GM21526 (cell line): ENCODE results near the gene FAM237B.
"Not testable (repeated sequence)": the region's sequence is repeated elsewhere in the genome, so short reads cannot be mapped to it uniquely, and the experiment has no call there.

ENCODE experiments used
- ATAC-seq: cut with Tn5 transposase; IDR thresholded peaks from one replicate; pipeline ENCODE4 v1.9.1; 2021; ENCODE audit warnings: moderate library complexity; ENCODE audit not compliant: unreplicated experiment, low FRiP score

FAM237B gene

DNA sequence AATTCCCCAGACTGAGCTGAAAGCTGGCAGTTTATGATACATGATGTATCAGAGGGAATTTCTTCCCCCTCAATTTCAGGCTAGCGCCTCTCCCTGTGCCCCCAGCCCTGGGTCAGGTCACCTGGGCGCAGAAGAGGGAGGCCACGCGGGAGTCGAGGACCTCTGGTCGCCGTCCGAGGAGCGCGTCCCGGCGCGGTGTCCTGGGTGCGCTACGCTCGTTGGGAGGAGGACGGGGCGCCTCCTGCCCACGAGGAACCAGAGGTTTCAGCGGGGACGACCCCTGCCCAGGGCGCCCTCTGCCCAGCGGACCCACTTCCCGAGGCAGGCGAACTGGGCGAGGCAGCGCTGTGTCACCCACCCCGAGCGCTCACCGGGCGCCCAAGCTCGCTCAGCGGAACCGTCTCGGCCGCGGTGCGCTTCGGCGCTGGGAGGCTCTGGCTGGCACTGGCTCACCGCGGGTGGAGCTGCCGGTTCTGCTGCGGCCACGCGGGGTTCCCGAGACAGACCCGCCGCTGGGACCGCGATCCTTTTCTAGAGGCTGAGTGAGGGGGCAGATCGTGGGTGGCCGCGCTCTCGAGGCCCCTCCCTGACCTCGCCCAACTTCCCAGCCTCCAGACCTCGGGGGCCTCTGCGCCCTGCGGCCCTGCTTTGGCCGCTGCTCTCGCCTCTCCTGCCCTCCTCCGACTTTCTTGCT is at the start of gene FAM237B:
TSS of gene FAM237B (minus strand) at position 504 of the 694 bp plus-strand sequence. CDS start 1,556 bp downstream, outside the sequence.
- no peak for ATAC-seq

DNA sequence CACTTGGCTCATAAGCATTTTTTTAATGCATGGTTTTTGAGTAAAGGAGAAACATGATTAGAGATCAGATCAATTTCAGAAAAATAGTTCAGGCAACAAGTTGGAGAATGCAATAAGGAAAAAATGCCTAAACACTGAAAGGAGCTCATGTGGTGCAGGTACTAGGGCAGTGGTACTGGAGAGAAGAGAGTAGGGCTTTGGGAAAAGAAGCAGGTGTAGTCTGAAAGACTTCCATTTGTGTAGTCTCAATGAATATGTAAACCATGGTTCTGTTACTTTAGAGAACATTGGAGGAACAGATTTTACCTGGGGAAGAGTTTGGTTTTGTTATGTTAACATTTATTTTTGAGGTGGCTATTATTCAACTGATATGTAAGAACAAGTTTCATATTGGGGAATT is 30.9 kb upstream of the FAM237B start:
- ATAC-seq = no peak

DNA sequence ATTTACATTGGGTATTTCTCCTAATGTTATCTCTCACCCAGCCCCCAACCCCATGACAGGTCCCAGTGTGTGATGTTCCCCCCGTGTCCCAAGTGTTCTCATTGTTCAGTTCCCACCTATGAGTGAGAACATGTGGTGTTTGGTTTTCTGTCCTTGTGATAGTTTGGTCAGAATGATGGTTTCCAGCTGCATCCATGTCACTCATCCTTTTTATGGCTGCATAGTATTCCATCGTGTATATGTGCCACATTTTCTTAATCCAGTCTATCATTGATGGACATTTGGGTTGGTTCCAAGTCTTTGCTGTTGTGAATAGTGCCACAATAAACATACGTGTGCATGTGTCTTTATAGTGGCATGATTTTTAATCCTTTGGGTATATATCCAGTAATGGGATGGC is 28.9 kb upstream of the FAM237B start:
- not testable (repeated sequence) for ATAC-seq

DNA sequence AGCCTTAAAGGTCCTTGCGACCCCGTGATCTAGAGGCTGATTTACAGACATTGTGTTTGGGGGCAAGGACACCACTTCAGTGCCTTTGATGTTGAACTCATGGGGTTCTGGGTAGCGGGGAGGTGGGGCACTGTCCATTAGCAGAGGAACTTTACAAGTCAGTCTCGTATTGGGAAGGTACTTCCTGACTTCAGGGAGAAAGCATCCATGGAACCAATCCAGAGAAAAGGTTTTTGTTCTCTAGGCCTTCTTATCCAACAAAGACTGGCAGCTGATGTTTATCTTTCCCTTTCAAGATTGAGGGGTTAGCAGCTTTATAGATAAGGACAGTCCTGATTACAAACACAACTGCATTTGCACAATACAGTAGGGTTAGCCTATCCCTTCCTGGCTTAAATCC is 28.2 kb upstream of the FAM237B start:
- no peak for ATAC-seq

DNA sequence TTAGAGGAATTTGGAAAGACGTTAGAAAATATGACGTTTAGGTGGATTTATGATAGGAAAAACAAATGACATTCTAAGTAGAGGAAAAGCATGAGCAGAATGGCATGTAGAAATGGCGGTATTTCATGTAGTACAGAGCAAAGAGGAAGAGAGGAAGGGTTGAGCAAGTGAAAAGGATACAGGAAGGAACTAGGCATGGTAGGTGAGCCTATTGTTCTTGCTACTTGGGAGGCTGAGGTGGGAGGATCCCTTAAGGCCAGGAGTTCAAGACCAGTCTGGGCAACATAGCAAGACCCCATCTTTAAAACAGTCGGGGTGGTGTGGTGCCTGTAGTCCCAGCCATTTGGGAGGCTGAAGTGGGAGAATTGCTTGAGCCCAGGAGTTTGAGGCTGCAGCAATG is 26.7 kb upstream of the FAM237B start:
- no peak for ATAC-seq

DNA sequence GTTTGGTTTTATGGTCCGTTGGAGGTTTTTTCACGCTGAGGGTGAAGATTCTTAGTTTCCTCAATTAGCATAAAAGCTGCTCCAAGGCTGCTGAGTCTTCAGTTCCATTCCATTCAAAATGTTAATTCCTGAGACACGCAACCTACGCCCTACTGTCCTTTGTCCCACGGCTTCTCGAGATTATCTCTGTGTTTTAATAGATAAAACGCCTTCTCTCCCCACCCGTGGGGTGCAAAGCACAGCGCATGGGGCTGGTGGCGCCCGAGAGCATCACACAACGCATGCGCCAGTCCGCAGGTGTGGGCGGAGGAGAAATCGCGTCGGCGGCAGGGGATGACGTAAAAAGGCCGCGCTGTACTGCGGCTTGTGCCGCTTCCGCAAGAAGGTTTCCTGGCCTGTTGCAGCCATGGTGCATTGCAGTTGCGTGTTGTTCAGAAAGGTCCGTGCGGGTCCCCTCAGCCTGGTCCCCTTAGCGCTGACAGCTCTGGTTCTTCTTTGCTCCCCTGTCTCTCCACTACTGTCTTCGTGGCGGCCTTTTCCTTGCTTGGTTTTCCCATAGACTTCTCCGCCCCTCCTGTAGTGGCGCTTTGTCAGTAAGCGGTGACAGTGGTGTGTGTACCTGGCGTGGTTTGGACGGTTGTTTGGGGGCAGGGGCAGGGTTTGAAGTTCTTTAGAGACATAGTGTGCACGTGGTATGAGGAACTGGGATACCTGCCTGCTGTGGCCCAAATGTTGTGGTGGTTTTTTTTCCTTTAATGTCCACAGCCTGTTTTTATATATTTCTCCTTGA is 25.4 kb upstream of the FAM237B start, which contains the start of gene GTPBP10:
TSS of gene GTPBP10 (plus strand) at position 381 of the 790 bp plus-strand sequence. CDS start at position 407, 26 bp downstream.
- peak; percentile 93 for ATAC-seq

DNA sequence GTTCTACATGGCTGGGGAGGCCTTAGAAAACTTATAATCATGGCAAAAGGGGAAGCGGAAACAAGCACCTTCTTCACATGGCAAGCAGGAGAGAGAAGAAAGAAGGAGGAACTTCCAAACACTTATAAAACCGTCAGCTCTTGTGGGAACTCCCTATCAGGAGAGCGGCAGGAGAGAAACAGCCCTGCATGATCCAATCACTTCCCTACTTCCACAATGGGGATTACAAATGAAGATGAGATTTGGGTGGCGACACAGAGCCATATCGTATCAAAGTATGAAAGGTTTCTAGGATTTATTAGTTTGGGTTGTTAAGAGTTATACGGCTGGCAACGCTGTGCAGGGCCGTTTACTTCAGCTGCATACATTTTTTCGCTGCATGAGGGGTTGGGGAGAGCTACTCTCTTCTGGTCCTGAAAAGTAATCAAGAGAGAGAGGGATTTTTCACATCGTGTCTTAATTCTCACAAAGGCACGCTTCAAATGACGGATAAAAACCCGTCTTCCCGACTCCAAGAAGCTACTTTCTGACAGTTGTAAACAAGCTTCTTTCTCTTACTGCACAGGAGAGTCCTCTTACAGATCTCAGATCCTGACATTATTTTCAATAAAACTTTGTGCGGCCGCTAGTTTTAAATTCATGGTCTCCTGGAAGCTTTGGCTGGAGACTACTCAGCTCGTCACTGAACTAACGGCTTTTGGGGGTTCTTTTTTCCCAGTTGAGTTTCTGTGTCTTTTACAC is 24.7 kb upstream of the FAM237B start:
- peak; percentile 9 for ATAC-seq

DNA sequence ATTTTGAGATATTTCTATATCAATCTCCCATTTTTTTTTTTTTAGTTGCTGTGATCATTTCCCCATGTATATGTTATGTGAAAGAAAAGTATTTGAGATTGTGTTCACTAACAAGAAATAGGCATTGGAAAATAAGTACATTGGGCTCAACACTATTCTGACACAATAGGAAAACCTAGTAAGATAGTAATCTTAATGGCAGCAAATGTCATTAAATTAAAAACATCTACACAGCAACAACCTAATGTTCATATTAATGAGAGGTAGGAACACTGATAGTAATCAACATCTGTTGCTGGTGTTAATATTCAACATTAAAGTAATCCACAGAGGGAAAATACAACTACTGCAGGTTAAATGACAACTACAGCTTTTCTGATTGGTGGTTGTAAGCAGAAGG is 23.9 kb upstream of the FAM237B start:
- ATAC-seq = no peak

DNA sequence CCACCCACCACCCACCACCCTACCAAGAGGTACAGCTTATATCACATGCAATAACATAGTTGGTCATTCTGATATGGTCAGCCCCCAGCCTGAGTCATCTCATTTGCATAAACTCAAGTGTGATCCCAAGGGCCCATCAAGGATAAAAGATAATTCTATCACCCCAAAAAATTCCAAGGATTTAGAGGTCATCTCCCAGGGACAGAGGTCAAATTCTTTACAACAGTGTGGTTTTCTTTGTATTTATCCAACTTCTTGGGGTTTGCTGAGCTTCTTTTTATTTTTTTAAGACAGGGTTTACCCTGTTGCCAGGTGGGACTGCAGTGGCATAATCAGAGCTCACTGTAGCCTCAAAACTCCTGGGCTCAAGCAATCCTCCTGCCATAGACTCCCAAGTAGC is 16.0 kb upstream of the FAM237B start:
- ATAC-seq = no peak

DNA sequence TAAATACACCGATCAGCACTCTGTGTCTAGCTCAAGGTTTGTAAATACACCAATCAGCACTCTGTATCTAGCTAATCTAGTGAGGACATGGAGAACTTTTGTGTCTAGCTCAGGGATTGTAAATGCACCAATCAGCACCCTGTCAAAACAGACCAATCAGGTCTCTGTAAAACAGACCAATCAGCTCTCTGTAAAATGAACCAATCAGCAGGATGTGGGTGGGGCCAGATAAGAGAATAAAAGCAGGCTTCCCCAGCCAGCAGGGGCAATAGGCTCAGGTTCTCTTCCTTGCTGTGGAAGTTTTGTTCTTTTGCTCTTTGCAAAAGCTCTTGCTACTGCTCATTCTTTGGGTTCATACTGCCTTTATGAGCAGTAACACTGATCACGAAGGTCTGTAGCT is 13.8 kb upstream of the FAM237B start:
- not testable (repeated sequence) for ATAC-seq

DNA sequence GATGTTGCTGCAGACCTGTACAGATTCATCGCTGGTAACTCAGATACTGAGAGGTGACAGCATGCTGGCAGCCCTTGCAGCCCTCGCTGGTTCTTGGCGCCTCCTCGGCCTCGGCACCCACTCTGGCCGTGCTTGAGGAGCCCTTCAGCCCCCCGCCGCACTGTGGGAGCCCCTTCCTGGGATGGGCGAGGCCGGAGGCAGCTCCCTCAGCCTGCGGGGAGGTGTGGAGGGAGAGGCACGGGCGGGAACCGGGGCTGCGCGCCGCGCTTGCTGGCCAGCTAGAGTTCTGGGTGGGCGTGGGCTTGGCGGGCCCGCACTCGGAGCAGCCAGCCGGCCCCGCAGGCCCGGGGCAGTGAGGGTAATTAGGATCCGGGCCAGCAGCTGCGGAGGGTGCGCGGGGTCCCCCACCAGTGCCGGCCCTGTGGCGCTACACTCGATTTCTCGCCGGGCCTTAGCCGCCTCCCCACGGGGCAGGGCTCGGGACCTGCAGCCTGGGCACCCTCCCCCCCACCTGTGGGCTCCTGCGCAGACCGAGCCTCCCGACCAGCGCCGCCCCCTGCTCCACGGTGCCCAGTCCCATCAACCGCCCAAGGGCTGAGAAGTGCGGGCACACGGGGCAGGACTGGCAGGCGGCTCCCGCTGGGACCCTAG is 13.2 kb upstream of the FAM237B start:
- ATAC-seq = no peak

DNA sequence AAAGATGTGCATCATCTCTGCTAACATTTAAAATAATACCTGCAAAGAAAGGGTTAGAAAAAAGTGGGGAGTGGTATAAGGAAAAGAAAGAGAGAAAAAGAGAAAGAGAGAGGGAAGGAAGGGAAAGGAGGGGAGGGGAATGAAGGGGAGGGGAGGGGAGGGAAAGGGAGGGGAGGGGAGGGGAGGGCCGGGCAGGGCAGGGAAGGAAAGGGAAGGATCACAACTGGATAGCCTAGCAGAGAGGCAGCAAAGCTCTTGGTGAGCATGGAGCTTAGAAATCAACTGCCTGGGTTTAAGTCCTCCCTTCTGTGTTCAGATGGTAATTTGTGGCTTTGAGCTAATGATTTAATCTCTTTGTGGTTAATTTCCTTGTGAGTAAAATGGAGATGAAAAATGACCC is 5.4 kb upstream of the FAM237B start:
- ATAC-seq = no peak

DNA sequence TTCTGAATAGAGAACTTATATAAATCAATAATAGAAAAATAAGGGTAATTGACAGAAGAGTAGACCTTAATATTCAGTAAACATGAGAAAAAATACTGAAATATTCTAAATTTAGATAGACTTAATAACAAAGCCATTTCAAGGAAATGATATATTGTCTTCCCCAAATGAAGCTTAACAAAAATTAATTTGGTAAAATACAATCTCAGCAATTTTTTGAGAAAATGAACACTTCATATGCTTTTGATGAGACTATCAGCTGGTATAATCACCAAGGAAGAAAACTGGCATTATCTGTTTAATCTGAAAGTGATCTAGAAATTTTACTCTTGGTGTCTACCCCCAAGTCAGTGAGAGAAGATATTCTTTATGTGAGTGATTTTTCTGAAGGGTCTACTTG is 1.7 kb upstream of the FAM237B start:
- no peak for ATAC-seq

DNA sequence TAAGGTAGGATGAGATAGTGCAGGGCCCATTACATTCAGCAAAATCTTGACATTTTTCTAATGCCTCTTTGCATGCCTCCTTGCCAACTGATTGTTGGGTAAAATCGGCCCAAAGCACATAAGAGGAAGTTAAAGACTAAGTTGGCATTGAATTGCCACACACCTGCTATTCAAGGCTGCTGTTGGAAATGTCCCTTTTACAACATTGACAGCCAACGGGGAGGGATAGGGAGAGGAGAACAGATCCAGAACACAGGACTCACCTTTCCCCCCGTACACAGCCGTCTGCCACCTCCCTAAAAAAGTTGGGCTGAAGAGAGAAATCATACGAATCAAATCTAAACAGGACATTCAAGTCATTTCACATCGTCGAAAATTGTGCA is 695 bp downstream of the FAM237B start:
- no peak for ATAC-seq

DNA sequence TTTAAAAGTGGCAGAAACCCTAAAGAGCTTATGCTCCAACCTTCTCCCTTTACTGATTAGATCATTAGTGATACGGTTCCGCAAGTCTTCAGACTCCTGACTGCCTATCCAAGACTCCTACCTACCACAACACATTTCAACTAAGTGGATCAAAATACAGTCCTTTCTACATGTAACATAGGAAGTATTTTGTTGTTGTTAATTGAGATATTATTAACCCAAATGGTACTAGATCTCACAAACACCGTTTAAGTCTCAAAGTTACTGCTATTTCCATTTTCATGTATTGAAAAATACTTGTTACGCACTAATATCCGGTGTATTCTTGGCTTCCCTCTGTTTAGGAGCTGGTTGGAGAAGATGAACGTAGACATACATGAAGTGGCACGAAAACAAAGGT is 1.1 kb downstream of the FAM237B start:
- ATAC-seq = no peak

DNA sequence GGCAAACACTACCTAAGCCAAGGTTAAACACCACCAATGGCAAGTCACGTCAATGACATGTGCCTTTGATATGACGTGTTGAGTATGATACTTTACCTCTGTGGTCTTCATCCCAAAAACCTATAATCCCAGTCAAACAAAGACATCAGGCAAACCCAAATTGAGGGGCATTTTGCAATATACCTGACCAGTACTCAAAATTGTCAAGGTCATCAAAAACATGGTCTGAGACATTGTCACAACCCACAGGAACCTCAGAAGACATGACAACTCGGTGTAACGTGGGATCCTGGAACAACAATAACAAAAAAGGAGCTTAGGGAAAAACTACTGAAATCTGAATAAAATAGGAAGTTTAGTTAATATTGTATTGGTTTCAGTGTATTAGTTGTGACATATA is 7.2 kb downstream of the FAM237B start:
- ATAC-seq = no peak

DNA sequence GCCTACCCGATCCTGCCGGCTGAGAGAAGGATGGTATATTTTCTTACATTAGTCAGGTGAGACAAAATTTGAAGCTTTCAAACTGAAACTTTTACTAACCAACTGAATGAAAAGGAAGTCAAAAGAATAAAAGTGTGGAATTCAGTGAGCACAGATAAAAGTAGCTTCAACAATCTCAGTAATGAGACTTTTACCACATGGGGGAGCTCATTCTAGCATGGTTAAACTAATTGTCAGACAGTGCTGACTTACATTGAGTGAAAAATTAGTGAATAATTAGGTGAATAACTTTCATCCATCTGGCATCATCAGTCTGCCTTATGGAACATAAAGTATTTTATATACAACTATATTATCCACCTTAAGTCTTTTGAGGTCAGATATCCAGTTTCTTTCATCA is 8.4 kb downstream of the FAM237B start:
- no peak for ATAC-seq

DNA sequence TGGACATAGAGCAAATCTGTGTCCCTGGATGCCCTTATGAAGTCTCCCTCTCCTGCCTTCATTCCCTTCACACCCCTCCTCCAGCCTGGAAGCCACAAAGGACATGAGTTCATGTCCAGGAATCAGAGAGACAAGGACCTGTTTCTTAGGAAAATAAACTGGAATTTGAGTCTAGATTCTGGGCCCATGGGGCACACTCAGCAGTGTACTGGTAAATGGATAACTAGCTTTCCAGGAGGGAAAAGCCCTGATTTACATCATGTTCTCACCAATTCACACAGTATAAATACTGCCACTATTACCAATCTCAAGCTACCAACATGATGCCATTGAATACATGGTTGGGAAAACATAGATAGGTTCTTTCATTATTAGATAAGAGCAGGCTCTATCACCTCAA is 9.9 kb downstream of the FAM237B start:
- no peak for ATAC-seq

DNA sequence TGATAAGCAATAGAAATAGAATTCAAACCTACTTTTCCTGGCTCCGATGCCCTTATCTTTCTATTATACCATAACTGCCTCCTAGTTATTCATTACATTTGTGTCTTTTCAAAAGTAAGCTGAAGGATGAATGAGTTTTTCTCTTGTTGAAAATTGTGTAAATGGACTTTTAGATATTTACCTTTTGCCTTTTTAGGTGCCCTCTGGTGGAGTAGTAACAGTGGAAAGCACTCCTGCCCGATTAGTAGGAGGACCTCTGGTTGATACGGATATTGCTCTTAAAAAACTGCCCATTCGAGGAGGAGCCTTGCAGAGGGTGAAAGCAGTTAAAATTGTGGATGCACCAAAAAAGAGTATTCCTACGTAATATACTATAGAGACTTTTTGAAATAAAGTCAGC is 11.2 kb downstream of the FAM237B start:
- ATAC-seq = no peak

DNA sequence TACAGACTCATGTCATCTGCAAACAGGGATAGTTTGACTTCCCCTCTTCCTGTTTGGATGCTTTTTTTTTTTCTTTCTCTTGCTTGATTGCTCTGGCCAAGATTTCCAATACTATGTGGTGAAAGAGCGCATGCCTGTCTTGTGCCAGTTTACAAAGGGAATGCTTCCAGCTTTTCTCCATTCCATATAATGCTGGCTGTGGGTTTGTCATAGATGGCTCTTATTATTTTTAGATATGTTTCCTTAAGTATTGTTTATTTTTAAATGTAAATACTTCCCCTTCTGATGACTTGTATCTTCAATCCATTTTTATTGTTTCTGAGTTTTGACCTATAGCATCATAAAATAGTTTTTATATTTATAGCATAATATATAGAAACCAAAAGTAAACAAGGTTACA is 17.9 kb downstream of the FAM237B start:
- ATAC-seq = no peak
